ENCODE results near the gene CCDC93. TPM values are rescaled to one million over a fixed set of nuclear protein-coding genes. Genes with fewer than 3 reads are reported as not detected.

The CCDC93 gene
- polyA plus RNA-seq, 1 donor (not counting 4 experiments of a cell fraction or from before 2014, with no cell fraction given), result 21.3 TPM

- Histone ChIP-seq H3K27me3 (ENCODE audit: control insufficient read depth, extremely low read depth, insufficient read depth, low read length) (peaks cover 5% of the 10 kb centered on the region), H3K4me2 (ENCODE audit: control insufficient read depth, extremely low read depth, insufficient read depth, low read depth, low read length) (no peak overlapping the region), H3K27ac (ENCODE audit: control insufficient read depth, insufficient read depth, low read length) (no peak overlapping the region), H3K9me1 (ENCODE audit: control insufficient read depth, extremely low read depth, insufficient read depth, low read length) (no peaks in the 10 kb centered on the region), H3K9me3 (ENCODE audit: control insufficient read depth, low read depth, low read length) (no peaks in the 10 kb centered on the region), H3K4me1 (ENCODE audit: control insufficient read depth, extremely low read depth, insufficient read depth, low read length) (peaks cover 9% of the 10 kb centered on the region), H4K20me1 (ENCODE audit: control insufficient read depth, extremely low read depth, insufficient read depth, low read length) (no peaks in the 10 kb centered on the region), H3K9ac (ENCODE audit: control insufficient read depth, extremely low read depth, insufficient read depth, low read length) (no peak overlapping the region), H3K4me3 (ENCODE audit: control insufficient read depth in 2 of 3, extremely low read depth in 1 of 3, insufficient read depth in 2 of 3, low read depth in 1 of 3, low read length in 3 of 3) (no peak overlapping the region), H3K36me3 (ENCODE audit: control insufficient read depth in 2 of 2, extremely low read depth in 1 of 2, insufficient read depth in 2 of 2, low read length in 2 of 2) (no peaks in the 10 kb centered on the region), H2AFZ (ENCODE audit: control insufficient read depth, low read length) (no peak overlapping the region), H3K79me2 (ENCODE audit: control insufficient read depth, insufficient read depth, low read length) (no peaks in the 10 kb centered on the region)
- no peak for TF ChIP-seq EZH2 (IDR thresholded peaks at IDR 0.05; ENCODE audit: low read length)
- no peak for TF ChIP-seq CTCF (optimal IDR thresholded peaks at IDR 0.05 in 1 of 3, IDR thresholded peaks at IDR 0.05 in 1 of 3, conservative IDR thresholded peaks at IDR 0.05 in 1 of 3; ENCODE audit: extremely low read depth in 1 of 3, insufficient read depth in 2 of 3, low read length in 3 of 3)
- FAIRE-seq, result no peak
- DNase-seq (ENCODE audit: low read depth, low spot score), result no peak
- dilution Hi-C loops (cut with MboI; ENCODE audit: extremely low pct_ligation_motif_present, low sequenced_read_pairs), result no loop called here
Observed at GRCh38 chr2:118045286-118045685, 31.4 kb upstream of the CCDC93 start.

- Histone ChIP-seq H3K4me1 (ENCODE audit: control insufficient read depth, extremely low read depth, insufficient read depth, low read length) (peaks cover 9% of the 10 kb centered on the region), H2AFZ (ENCODE audit: control insufficient read depth, low read length) (no peak overlapping the region), H3K36me3 (ENCODE audit: control insufficient read depth in 2 of 2, extremely low read depth in 1 of 2, insufficient read depth in 2 of 2, low read length in 2 of 2) (no peaks in the 10 kb centered on the region), H3K79me2 (ENCODE audit: control insufficient read depth, insufficient read depth, low read length) (no peaks in the 10 kb centered on the region), H3K27me3 (ENCODE audit: control insufficient read depth, extremely low read depth, insufficient read depth, low read length) (peaks cover 5% of the 10 kb centered on the region), H3K4me3 (ENCODE audit: control insufficient read depth in 2 of 3, extremely low read depth in 1 of 3, insufficient read depth in 2 of 3, low read depth in 1 of 3, low read length in 3 of 3) (no peak overlapping the region), H3K9me1 (ENCODE audit: control insufficient read depth, extremely low read depth, insufficient read depth, low read length) (no peaks in the 10 kb centered on the region), H3K9me3 (ENCODE audit: control insufficient read depth, low read depth, low read length) (no peaks in the 10 kb centered on the region), H3K27ac (ENCODE audit: control insufficient read depth, insufficient read depth, low read length) (no peak overlapping the region), H4K20me1 (ENCODE audit: control insufficient read depth, extremely low read depth, insufficient read depth, low read length) (no peaks in the 10 kb centered on the region), H3K9ac (ENCODE audit: control insufficient read depth, extremely low read depth, insufficient read depth, low read length) (no peak overlapping the region), H3K4me2 (ENCODE audit: control insufficient read depth, extremely low read depth, insufficient read depth, low read depth, low read length) (no peak overlapping the region)
- TF ChIP-seq EZH2 (IDR thresholded peaks at IDR 0.05; ENCODE audit: low read length), result no peak
- TF ChIP-seq CTCF (optimal IDR thresholded peaks at IDR 0.05 in 1 of 3, IDR thresholded peaks at IDR 0.05 in 1 of 3, conservative IDR thresholded peaks at IDR 0.05 in 1 of 3; ENCODE audit: extremely low read depth in 1 of 3, insufficient read depth in 2 of 3, low read length in 3 of 3), result no peak
- DNase-seq (ENCODE audit: low read depth, low spot score) (no peak), FAIRE-seq (no peak)
- dilution Hi-C loops (cut with MboI; ENCODE audit: extremely low pct_ligation_motif_present, low sequenced_read_pairs), result no loop called here
Observed at GRCh38 chr2:118044854-118045253, 31.0 kb upstream of the CCDC93 start.
